HCT116 (cell line): ENCODE results near the gene UBE2Q2. TPM values are rescaled to one million over a fixed set of nuclear protein-coding genes. Genes with fewer than 3 reads are reported as not detected.
A peak's percentile ranks its signal among the peaks of the same experiment; 100 is the strongest.

Experiments used
- ATAC-seq: fragments of 200-7000 bp; cut with Tn5 transposase; 2 replicates; pipeline ENCODE4 v1.9.1; 2020; ENCODE audit warnings: mild to moderate bottlenecking, moderate library complexity
- BruUV-seq: library from RNA; stranded (reverse); fragments of 400-500 nt; replicated peaks from 2 replicates; lab custom pipeline; 2021; lab: Mats Ljungman, UMichigan
- CTCF ChIA-PET: fragments of 300-600 bp; sonication (Branson Sonifier 250); formaldehyde crosslinking; loops from one replicate; lab custom pipeline; 2021; ENCODE audit warnings: antibody characterized with exemption; lab: Charles Lee
- POLR2A ChIA-PET: fragments of 300-600, 350-600 bp; sonication (Branson Sonifier 250); formaldehyde crosslinking; loops from one replicate; lab custom pipeline; 2021; ENCODE audit warnings: antibody characterized with exemption; lab: Charles Lee
- RAD21 ChIA-PET, 2 experiments: fragments of 300-600 bp; sonication (Branson Sonifier 250); formaldehyde crosslinking; loops; one replicate each; lab custom pipeline; 2023; ENCODE audit warnings: low total read pairs in 2 of 2; ENCODE audit not compliant: uncharacterized antibody in 2 of 2, unreplicated experiment in 2 of 2, low non-redundant PET in 1 of 2; lab: Charles Lee
- DNase-seq: peaks from one replicate; pipeline ENCODE4 v3.0.0-alpha.2; 2010; ENCODE audit warnings: low read depth, low spot score
- H2AFZ ChIP-seq: fragments of 200-600 bp; shearing (Covaris generic), sonication (generic); 2 replicates; pipeline ENCODE4 v1.6.1; 2017; ENCODE audit warnings: low read depth, mixed run types, mixed read lengths, antibody characterized with exemption, low read length; ENCODE audit not compliant: poor library complexity, severe bottlenecking
- H3K27ac ChIP-seq: 2 replicates; pipeline ENCODE4 v1.5.1; 2012; ENCODE audit warnings: low read depth, low read length
- H3K27me3 ChIP-seq: fragments of 200-600 bp; sonication (generic); 2 replicates; pipeline ENCODE4 v1.6.1; 2016; ENCODE audit warnings: mixed run types, low read length, mixed read lengths; ENCODE audit not compliant: insufficient read depth
- H3K36me3 ChIP-seq, 2 experiments: fragments of 200-500 bp in 1 of 2; fragments of 200-600 bp in 1 of 2; sonication (Bioruptor generic) in 1 of 2; sonication (generic) in 1 of 2; 2 replicates each; pipeline versions ENCODE4 v1.5.1 to v1.6.1; 2014 to 2016; ENCODE audit warnings: low read length in 2 of 2, inconsistent platforms in 1 of 2, mixed read lengths in 1 of 2, mixed run types in 1 of 2; ENCODE audit not compliant: insufficient read depth in 2 of 2, control insufficient read depth in 1 of 2
- H3K4me1 ChIP-seq, 2 experiments: fragments of 200-600 bp in 1 of 2; sonication (generic) in 1 of 2; 2 replicates each; pipeline versions ENCODE4 v1.5.1 to v1.6.1; 2012 to 2017; ENCODE audit warnings: low read length in 2 of 2, inconsistent platforms in 1 of 2, mild to moderate bottlenecking in 1 of 2, mixed read lengths in 1 of 2, mixed run types in 1 of 2, moderate library complexity in 1 of 2; ENCODE audit not compliant: insufficient read depth in 2 of 2, control insufficient read depth in 1 of 2
- H3K4me2 ChIP-seq: fragments of 200-600 bp; sonication (generic); 2 replicates; pipeline ENCODE4 v1.6.1; 2017; ENCODE audit warnings: mixed run types, low read length, mixed read lengths
- H3K4me3 ChIP-seq, 2 experiments: fragments of 200-600 bp in 1 of 2; sonication (generic) in 1 of 2; replicated peaks in 1 of 2; 2 replicates each; pipeline ENCODE4 v1.5.1; 2011 to 2016; ENCODE audit warnings: low read length in 2 of 2, control low read depth in 1 of 2, low read depth in 1 of 2, mild to moderate bottlenecking in 1 of 2, mixed read lengths in 1 of 2, mixed run types in 1 of 2
- H3K79me2 ChIP-seq: fragments of 200-600 bp; sonication (generic); 2 replicates; pipeline ENCODE4 v1.6.1; 2017; ENCODE audit warnings: mild to moderate bottlenecking, mixed run types, low read length, moderate library complexity, mixed read lengths; ENCODE audit not compliant: insufficient read depth
- H3K9ac ChIP-seq: fragments of 200-600 bp; sonication (generic); 2 replicates; pipeline ENCODE4 v1.6.1; 2016; ENCODE audit warnings: low read length, mixed read lengths
- H3K9me2 ChIP-seq: fragments of 200-600 bp; sonication (generic), shearing (Covaris generic); 2 replicates; pipeline ENCODE4 v1.6.1; 2017; ENCODE audit warnings: mixed run types, mild to moderate bottlenecking, moderate library complexity; ENCODE audit not compliant: insufficient read depth
- H3K9me3 ChIP-seq, 2 experiments: fragments of 200-500 bp in 1 of 2; fragments of 200-600 bp in 1 of 2; sonication (Bioruptor generic) in 1 of 2; sonication (generic) in 1 of 2; 2 replicates each; pipeline ENCODE4 v1.6.1; 2014 to 2017; ENCODE audit warnings: low read length in 2 of 2, mixed read lengths in 2 of 2, inconsistent platforms in 1 of 2, low read depth in 1 of 2, mild to moderate bottlenecking in 1 of 2, mixed run types in 1 of 2, moderate library complexity in 1 of 2; ENCODE audit not compliant: control insufficient read depth in 1 of 2, insufficient read depth in 1 of 2
- H4K20me1 ChIP-seq: fragments of 200-600 bp; sonication (generic), shearing (Covaris generic); 2 replicates; pipeline ENCODE4 v1.6.1; 2017; ENCODE audit warnings: mixed run types, mild to moderate bottlenecking, moderate library complexity; ENCODE audit not compliant: insufficient read depth
- CBX3 ChIP-seq: IDR thresholded peaks from 2 replicates; pipeline ENCODE4 v1.6.1; 2012; ENCODE audit warnings: low read depth
- CEBPB ChIP-seq: IDR thresholded peaks from 2 replicates; pipeline ENCODE4 v1.6.1; 2012; ENCODE audit warnings: low read depth
- EGR1 ChIP-seq: IDR thresholded peaks from 2 replicates; pipeline ENCODE4 v1.6.1; 2012; ENCODE audit warnings: low read depth
- ELF1 ChIP-seq: IDR thresholded peaks from 2 replicates; pipeline ENCODE4 v1.6.1; 2012; ENCODE audit warnings: low read depth, borderline replicate concordance
- EZH2 ChIP-seq: fragments of 200-600 bp; sonication (generic); IDR thresholded peaks from 2 replicates; pipeline ENCODE4 v1.6.1; 2017; ENCODE audit warnings: antibody characterized with exemption, mixed run types
- EZH2phosphoT487 ChIP-seq: fragments of 200-600 bp; IDR thresholded peaks from 2 replicates; pipeline ENCODE4 v1.6.1; 2018; ENCODE audit warnings: antibody characterized with exemption, borderline replicate concordance
- FOSL1 ChIP-seq: IDR thresholded peaks from 2 replicates; pipeline ENCODE4 v1.6.1; 2012; ENCODE audit warnings: low read depth
- JUND ChIP-seq: IDR thresholded peaks from 2 replicates; pipeline ENCODE4 v1.6.1; 2012
- POLR2A ChIP-seq: IDR thresholded peaks from 2 replicates; pipeline ENCODE4 v1.7.0; 2011; ENCODE audit warnings: borderline replicate concordance; ENCODE audit not compliant: insufficient read depth, insufficient read length; ENCODE audit errors: extremely low read depth
- POLR2AphosphoS5 ChIP-seq: IDR thresholded peaks from 2 replicates; pipeline ENCODE4 v1.6.1; 2011; ENCODE audit warnings: mild to moderate bottlenecking, low read depth, low read length, moderate library complexity
- RAD21 ChIP-seq: IDR thresholded peaks from 2 replicates; pipeline ENCODE4 v1.6.1; 2012; ENCODE audit warnings: low read depth, mild to moderate bottlenecking
- SIN3A ChIP-seq: IDR thresholded peaks from 2 replicates; pipeline ENCODE4 v1.6.1; 2012; ENCODE audit warnings: low read depth
- SP1 ChIP-seq: IDR thresholded peaks from 2 replicates; pipeline ENCODE4 v1.6.1; 2012; ENCODE audit warnings: low read depth
- SRF ChIP-seq: IDR thresholded peaks from 2 replicates; pipeline ENCODE4 v1.6.1; 2012; ENCODE audit warnings: low read depth
- TCF7L2 ChIP-seq: IDR thresholded peaks from 2 replicates; pipeline ENCODE4 v1.7.0; 2011; ENCODE audit warnings: borderline replicate concordance, inconsistent platforms; ENCODE audit not compliant: insufficient read depth, insufficient read length; ENCODE audit errors: extremely low read depth
- ZBTB33 ChIP-seq: IDR thresholded peaks from 2 replicates; pipeline ENCODE4 v1.6.1; 2011; ENCODE audit warnings: mild to moderate bottlenecking, low read length, moderate library complexity; ENCODE audit not compliant: insufficient replicate concordance; ENCODE audit errors: extremely low read depth
- ZNF274 ChIP-seq: fragments of 200-500 bp; sonication (Bioruptor generic); IDR thresholded peaks from 2 replicates; pipeline ENCODE4 v1.6.1; 2014; ENCODE audit warnings: mild to moderate bottlenecking, low read depth, low read length, inconsistent platforms
- intact Hi-C: fragments of 100-400 bp; cut with micrococcal nuclease; formaldehyde crosslinking; loops from 2 replicates; pipeline ENCODE4 v1.10.0; 2022
- total RNA-seq: library from RNA; stranded (reverse); gene quantifications from one replicate; pipeline ENCODE4 v1.2.1, GENCODE V29; 2021; ENCODE audit not compliant: unreplicated experiment
- TF ChIP-seq, protein P1 (sequence below): IDR thresholded peaks from 2 replicates; pipeline ENCODE4 v1.6.1; 2012
- TF ChIP-seq, protein P2 (sequence below), 3 experiments: fragments of 200-600 bp in 1 of 3; sonication (generic) in 1 of 3; IDR thresholded peaks in 2 of 3; conservative IDR thresholded peaks in 1 of 3; 2 replicates each; pipeline ENCODE4 v1.5.1; 2012 to 2017; ENCODE audit warnings: low read depth in 2 of 3, low read length in 2 of 3, antibody characterized with exemption in 1 of 3, borderline replicate concordance in 1 of 3, control low read depth in 1 of 3, mild to moderate bottlenecking in 1 of 3, mixed read lengths in 1 of 3, mixed run types in 1 of 3, moderate library complexity in 1 of 3; ENCODE audit not compliant: insufficient read depth in 1 of 3
- TF ChIP-seq, protein P3 (sequence below): IDR thresholded peaks from 2 replicates; pipeline ENCODE4 v1.6.1; 2012

The UBE2Q2 gene
- total RNA-seq, 1 experiment from 2014 or later, result 12.3 TPM

GRCh38 chr15:75823860-75824613 lies 19.2 kb upstream of the UBE2Q2 start:
- Histone ChIP-seq H3K4me2 (no peak overlapping the region), H3K4me1 (peaks cover 0 to 5% of the 10 kb centered on the region in 2 experiments; a peak in 1 of 4 replicates)
- CTCF ChIA-PET, result interaction anchor here (1.2 kb wide), 1 partner anchor 14 kb away, joined by 3 read pairs; no protein-coding TSS in a partner anchor

More at GRCh38 chr15:75823860-75824613, 19.2 kb upstream of the UBE2Q2 start:
- H3K4me3 ChIP-seq, result no peak overlapping the region
- POLR2A ChIA-PET, result no interaction called here
- no peaks in the 10 kb centered on the region for H3K27me3 ChIP-seq
- DNase-seq, result no peak
- BruUV-seq, result no TSS peak
- no peak for TF ChIP-seq POLR2A
- no peak for TF ChIP-seq ELF1
- no peak for TF ChIP-seq EZH2
- TF ChIP-seq CEBPB, result no peak
- TF ChIP-seq SP1, result no peak
- no peak for TF ChIP-seq RAD21
- no peak for TF ChIP-seq FOSL1
- no peak for TF ChIP-seq SRF
- TF ChIP-seq CBX3, result no peak
- TF ChIP-seq EGR1, result no peak
- TF ChIP-seq, protein P1, sequence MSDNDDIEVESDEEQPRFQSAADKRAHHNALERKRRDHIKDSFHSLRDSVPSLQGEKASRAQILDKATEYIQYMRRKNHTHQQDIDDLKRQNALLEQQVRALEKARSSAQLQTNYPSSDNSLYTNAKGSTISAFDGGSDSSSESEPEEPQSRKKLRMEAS, result no peak
- no peak for TF ChIP-seq TCF7L2
- TF ChIP-seq POLR2AphosphoS5, result no peak
- TF ChIP-seq, protein P2, sequence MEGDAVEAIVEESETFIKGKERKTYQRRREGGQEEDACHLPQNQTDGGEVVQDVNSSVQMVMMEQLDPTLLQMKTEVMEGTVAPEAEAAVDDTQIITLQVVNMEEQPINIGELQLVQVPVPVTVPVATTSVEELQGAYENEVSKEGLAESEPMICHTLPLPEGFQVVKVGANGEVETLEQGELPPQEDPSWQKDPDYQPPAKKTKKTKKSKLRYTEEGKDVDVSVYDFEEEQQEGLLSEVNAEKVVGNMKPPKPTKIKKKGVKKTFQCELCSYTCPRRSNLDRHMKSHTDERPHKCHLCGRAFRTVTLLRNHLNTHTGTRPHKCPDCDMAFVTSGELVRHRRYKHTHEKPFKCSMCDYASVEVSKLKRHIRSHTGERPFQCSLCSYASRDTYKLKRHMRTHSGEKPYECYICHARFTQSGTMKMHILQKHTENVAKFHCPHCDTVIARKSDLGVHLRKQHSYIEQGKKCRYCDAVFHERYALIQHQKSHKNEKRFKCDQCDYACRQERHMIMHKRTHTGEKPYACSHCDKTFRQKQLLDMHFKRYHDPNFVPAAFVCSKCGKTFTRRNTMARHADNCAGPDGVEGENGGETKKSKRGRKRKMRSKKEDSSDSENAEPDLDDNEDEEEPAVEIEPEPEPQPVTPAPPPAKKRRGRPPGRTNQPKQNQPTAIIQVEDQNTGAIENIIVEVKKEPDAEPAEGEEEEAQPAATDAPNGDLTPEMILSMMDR (IDR thresholded peaks at IDR 0.05 in 2 of 3, conservative IDR thresholded peaks at IDR 0.05 in 1 of 3; ENCODE audit: borderline replicate concordance in 1 of 3, insufficient read depth in 1 of 3, low read depth in 2 of 3, low read length in 2 of 3), result no peak
- no peak for TF ChIP-seq ZBTB33
- no peak for TF ChIP-seq ZNF274
- no peak for TF ChIP-seq SIN3A
- no peak for TF ChIP-seq JUND
- TF ChIP-seq, protein P3, sequence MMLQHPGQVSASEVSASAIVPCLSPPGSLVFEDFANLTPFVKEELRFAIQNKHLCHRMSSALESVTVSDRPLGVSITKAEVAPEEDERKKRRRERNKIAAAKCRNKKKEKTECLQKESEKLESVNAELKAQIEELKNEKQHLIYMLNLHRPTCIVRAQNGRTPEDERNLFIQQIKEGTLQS, result no peak
- TF ChIP-seq EZH2phosphoT487, result no peak
- H2AFZ ChIP-seq, result no peak overlapping the region
- H3K27ac ChIP-seq, result no peak overlapping the region
- intact Hi-C loops, result no loop called here
- H3K9me2 ChIP-seq, result no peaks in the 10 kb centered on the region
- peak; percentile 40 for ATAC-seq
- no peaks in the 10 kb centered on the region for H3K9me3 ChIP-seq
- no peak overlapping the region for H3K9ac ChIP-seq
- RAD21 ChIA-PET, result no interaction called here
- H4K20me1 ChIP-seq, result no peaks in the 10 kb centered on the region
- no peaks in the 10 kb centered on the region for H3K36me3 ChIP-seq
- no peaks in the 10 kb centered on the region for H3K79me2 ChIP-seq
